Urothelium cell line (cell line): ENCODE measurements around the gene SMS.

Source experiments
- DNase-seq: peaks from one replicate; pipeline ENCODE4 v3.0.0; 2011; ENCODE audit warnings: low spot score, mixed read lengths
- FAIRE-seq: peaks from 2 replicates; lab custom pipeline; 2011; peaks lifted over from hg19 to GRCh38; lab: Jason Lieb, UNC

SMS gene

DNA sequence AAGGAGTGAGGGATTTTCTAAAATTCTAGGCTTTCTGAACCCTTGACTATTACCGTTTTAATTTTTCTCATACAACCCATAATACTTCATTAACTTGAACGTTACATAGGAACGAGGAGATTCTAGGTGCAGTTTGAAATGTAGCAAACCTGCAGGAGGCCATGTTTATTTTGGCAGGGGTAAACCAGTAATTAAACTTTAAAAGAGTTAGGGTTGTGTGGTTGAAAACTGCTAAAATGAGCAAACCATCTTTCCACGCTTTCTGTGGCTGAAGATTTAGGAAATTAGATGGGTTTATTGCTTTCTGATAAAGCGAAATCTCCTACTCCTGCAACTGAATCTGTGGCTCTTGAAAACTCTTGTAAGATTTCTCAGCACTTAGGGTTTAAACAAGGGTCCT lies 93.3 kb downstream of the SMS start:
- DNase-seq (no peak), FAIRE-seq (no peak)

DNA sequence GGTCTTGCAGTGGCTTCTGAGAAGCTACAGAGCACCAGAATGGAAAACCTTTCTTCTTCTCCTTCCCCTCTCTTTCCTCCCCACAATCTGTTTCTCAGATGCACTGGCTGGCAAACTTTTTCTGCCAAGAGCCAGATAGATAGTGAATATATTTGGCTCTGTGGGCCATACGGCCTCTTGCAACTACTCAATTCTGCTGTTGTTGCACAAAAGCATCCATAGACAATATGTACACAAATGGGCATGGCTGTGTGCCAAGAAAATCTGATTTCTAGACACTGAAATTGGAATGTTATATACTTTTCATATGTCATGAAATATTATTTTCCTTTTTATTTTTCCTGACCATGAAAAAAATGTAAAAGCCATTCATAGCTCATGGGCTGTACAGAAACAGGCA lies 94.7 kb downstream of the SMS start:
- DNase-seq, result no peak
- FAIRE-seq, result no peak

DNA sequence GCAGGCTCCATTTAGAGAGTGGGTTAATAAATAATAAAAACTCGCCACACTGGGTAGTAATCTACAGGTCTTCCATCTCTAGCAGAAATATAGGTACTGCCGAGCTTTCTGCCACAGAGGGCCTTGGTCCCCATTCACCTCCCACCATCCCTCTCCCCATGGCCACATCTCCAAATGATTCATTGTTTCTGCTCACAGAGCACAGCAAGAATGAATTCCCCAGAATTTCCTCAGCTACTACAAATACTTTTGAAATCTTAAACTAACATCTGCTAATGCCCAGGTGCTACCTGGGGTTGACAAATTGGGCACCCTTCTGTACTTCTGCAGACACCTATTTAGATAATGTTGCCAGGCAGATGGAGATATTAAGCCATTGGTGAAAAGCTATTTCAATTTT lies 96.7 kb downstream of the SMS start:
- FAIRE-seq (no peak), DNase-seq (no peak)

DNA sequence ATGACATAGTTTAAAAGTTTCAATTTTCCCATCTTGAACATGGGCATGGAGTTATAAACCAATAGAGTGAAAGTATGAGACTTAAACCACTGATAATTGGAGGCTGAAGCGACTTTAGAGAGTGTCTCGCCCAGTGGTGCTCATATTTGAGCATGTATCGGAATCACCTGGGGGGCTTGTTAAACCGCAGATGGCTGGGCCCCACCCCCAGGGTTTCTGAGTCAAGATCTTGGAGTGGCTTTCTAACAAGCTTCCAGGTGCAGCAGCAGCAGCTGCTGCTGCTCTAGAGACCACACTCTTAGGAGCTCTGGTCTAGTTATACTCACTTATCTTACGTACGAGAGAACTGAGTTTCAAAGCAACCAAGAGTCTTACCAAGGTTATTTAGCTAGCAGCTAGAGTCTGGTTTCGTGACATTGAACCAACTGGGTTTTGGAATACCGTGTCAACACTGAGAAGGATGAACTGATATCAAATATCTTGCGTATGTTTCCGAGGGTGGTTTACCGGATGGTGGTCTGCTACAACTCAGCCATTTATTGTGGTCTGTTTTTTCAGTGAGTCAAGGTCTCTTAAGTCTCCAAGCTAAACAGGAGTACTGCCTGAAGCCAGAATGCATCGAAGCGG lies 97.5 kb downstream of the SMS start:
- FAIRE-seq (no peak), DNase-seq (no peak)

DNA sequence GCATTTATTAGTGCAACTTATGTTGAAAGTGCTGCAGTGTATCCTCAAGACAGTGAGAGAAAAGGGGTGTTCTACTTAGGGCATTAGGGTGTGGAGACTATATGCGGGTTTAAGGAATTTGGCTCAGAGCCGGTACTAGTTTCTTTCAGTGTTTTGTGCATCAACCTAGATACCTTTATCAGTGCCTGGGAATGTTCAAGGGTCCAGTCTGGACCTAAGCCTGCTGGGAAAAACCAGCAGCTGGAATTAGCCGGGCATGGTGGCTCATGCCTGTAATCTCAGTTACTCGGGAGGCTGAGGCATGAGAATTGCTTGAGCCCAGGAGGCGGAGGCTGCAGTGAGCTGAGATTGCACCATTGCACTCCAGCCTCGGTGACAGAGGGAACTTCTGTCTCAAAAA lies 99.0 kb downstream of the SMS start:
- FAIRE-seq (no peak), DNase-seq (no peak)

DNA sequence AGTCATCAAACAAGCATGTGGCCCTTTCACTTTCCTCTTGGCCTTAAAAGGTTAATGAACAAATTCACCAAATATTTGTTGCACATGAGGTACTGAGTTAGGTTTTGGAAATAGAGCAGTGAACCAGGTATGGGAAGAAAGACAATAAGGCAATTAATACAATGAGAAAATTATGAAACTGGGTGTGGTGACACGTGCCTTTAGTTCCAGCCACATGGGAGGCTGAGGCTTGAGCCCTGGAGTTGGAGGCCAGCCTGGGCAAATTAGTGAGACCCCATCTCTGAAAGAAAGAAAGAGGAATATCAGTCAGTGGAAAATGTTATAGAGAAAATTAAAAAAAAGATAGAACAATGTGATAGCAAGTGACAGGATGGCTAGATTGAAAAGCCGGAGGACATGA lies 99.7 kb downstream of the SMS start:
- FAIRE-seq (no peak), DNase-seq (no peak)

DNA sequence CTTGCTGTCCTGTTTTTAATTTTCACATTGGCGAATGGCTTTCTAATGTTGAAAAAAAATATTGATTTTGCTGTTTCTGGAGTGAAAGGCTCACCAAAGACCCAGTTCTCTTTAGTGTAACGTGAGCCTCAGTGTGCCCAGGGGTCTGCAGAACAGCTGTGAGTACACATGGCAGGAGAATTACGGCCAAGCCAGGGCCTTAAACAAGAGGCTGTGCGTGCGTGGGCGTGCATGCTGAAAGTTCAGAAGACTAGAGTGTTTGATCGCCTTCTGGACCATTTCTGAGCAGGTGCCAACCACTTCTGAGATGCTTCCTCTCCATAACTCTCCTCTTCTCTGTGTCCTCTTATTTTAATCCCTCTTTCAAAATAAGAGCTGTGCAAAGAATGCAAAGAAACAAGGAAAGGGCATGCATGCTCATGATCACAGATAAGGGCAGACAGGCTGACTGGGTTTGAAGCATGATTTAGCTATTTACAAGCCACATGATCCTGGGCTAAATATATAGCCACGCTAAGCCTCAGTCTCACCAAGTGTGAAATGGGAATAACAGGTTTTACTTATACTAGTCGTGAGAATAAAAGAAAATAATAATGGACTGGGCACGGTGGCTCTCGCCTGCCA lies 101.5 kb downstream of the SMS start:
- DNase-seq (no peak), FAIRE-seq (no peak)

DNA sequence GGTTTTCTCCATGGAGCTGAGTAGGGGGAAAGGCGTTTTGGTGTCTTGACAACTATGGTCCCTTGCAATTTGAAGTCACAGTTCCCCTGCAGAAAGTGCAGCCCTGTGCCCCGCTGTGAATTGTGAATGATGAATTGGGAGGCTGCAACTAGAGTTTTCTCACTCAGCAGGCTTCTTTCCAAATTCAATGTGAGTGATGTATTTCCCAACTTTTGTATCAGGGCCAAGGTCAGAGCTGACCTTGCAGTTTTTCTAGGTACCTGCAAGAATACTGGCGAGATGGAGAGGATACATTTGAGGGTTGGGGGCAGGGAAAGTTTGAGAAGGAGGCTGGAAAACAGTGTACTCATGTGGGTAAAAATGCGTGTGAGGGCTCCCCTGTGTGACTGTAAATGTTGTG lies 103.4 kb downstream of the SMS start:
- FAIRE-seq, result no peak
- no peak for DNase-seq
